Vagina (tissue), 2 donors: Measurements from ENCODE around the gene SMAP2. TPM values are rescaled to one million over a fixed set of nuclear protein-coding genes. Genes with fewer than 3 reads are reported as not detected.

ENCODE experiments used
- DNase-seq, 2 donors: peaks; one replicate each; pipeline ENCODE4 v3.0.0-alpha.2; 2017; ENCODE audit errors: extremely low spot score in 2 of 2
- H3K27ac ChIP-seq: fragments of 200-600 bp; sonication (generic); one replicate; pipeline ENCODE4 v1.5.1; 2019
- H3K27me3 ChIP-seq: fragments of 200-600 bp; sonication (generic); one replicate; pipeline ENCODE4 v1.5.1; 2019
- H3K36me3 ChIP-seq, 2 donors: fragments of 200-600 bp; sonication (generic); one replicate each; pipeline ENCODE4 v1.5.1; 2017 to 2019
- H3K4me1 ChIP-seq: fragments of 200-600 bp; sonication (generic); one replicate; pipeline ENCODE4 v1.5.1; 2019
- H3K4me3 ChIP-seq, 2 donors: fragments of 200-600 bp; sonication (generic); 1 replicate in 1 of 2; 2 replicates in 1 of 2; pipeline ENCODE4 v1.5.1; 2016 to 2019
- H3K9me3 ChIP-seq: fragments of 200-600 bp; sonication (generic); one replicate; pipeline ENCODE4 v1.5.1; 2019
- POLR2A ChIP-seq, 2 donors: fragments of 450-650 bp; IDR thresholded peaks; one replicate each; pipeline ENCODE4 v1.6.1; 2017; ENCODE audit warnings: antibody characterized with exemption in 2 of 2, mild to moderate bottlenecking in 2 of 2, moderate library complexity in 2 of 2
- POLR2AphosphoS5 ChIP-seq, 2 donors: sonication (generic); formaldehyde crosslinking; IDR thresholded peaks; one replicate each; pipeline ENCODE4 v1.9.0; 2017; ENCODE audit warnings: antibody characterized with exemption in 2 of 2, mild to moderate bottlenecking in 2 of 2, low read depth in 1 of 2; ENCODE audit not compliant: insufficient read depth in 1 of 2
- intact Hi-C: fragments of 100-400 bp; cut with DNase I; formaldehyde crosslinking; loops from one replicate; pipeline ENCODE4 v1.15.1; 2023
- total RNA-seq: library from RNA; depleted of rRNA; stranded (reverse); fragments of >200 nt; gene quantifications from one replicate; pipeline ENCODE4 v1.2.3, GENCODE V29; 2016
- TF ChIP-seq, protein P1 (sequence below), 3 experiments: fragments of 450-650 bp in 2 of 3; fragments of 200-600 bp in 1 of 3; sonication (generic) in 1 of 3; IDR thresholded peaks; one replicate each; pipeline ENCODE4 v1.5.1; 2017 to 2019; ENCODE audit warnings: antibody characterized with exemption in 3 of 3, mild to moderate bottlenecking in 2 of 3, moderate library complexity in 2 of 3

SMAP2 gene
- total RNA-seq, 1 donor from 2014 or later: 24.8 TPM

DNA sequence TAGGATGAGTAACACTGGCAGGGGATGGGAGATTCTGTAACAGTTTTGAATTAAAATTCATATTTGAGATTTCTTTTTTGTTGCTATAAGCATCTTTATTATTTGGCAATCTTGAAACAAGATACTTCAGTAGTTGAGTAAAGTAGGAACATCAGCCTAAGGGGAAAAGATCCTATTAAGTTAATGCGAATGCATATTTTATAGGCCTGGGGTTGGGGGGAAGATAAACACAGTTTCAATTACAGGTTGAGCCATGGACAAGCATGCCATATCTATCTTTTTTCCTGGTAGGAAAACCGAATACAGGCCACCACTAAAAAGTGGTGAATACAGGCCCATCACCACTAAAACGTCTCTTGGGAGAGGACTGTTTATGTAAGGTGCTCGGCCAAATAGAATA, 32.3 kb downstream of the SMAP2 start:
- intact Hi-C loops: loop anchor here (10.0 kb wide), 1 partner anchor 261 kb away; no protein-coding TSS in a partner anchor
- no peak for DNase-seq
- no peaks in the 10 kb centered on the region for H3K4me1 ChIP-seq
- H3K27me3 ChIP-seq: no peaks in the 10 kb centered on the region
- peaks cover 0 to 25% of the 10 kb centered on the region in 2 donors for H3K36me3 ChIP-seq
- H3K4me3 ChIP-seq: no peak overlapping the region
- TF ChIP-seq, protein P1, sequence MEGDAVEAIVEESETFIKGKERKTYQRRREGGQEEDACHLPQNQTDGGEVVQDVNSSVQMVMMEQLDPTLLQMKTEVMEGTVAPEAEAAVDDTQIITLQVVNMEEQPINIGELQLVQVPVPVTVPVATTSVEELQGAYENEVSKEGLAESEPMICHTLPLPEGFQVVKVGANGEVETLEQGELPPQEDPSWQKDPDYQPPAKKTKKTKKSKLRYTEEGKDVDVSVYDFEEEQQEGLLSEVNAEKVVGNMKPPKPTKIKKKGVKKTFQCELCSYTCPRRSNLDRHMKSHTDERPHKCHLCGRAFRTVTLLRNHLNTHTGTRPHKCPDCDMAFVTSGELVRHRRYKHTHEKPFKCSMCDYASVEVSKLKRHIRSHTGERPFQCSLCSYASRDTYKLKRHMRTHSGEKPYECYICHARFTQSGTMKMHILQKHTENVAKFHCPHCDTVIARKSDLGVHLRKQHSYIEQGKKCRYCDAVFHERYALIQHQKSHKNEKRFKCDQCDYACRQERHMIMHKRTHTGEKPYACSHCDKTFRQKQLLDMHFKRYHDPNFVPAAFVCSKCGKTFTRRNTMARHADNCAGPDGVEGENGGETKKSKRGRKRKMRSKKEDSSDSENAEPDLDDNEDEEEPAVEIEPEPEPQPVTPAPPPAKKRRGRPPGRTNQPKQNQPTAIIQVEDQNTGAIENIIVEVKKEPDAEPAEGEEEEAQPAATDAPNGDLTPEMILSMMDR (IDR thresholded peaks at IDR 0.05): no peak
- TF ChIP-seq POLR2AphosphoS5 (IDR thresholded peaks at IDR 0.05; ENCODE audit: insufficient read depth in 1 of 2, low read depth in 1 of 2): no peak
- no peaks in the 10 kb centered on the region for H3K9me3 ChIP-seq
- H3K27ac ChIP-seq: no peak overlapping the region

DNA sequence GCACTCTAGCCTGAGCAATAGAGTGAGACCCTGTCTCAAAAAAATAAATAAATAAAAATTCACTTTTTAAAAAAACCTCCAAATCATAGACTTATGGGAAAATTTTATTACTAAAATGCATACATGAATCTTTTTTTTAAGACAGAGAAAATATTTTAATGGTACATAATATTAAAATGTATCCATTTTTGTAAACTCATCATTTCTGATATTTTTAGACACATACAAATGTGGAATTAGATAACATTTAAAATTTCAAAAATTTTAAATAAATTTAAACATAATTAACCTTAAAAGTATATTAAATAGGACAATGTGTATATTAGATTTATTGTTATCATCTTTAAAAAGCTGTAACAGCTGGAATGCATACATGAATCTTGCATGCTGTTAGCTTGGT, 33.9 kb downstream of the SMAP2 start:
- Histone ChIP-seq H3K27me3 (no peaks in the 10 kb centered on the region), H3K36me3 (peaks cover 0 to 25% of the 10 kb centered on the region in 2 donors), H3K4me3 (no peak overlapping the region), H3K9me3 (no peaks in the 10 kb centered on the region), H3K27ac (no peak overlapping the region), H3K4me1 (no peaks in the 10 kb centered on the region)
- intact Hi-C loops: loop anchor here (10.0 kb wide), 1 partner anchor 263 kb away; no protein-coding TSS in a partner anchor
- no peak for DNase-seq
- TF ChIP-seq, protein P1 (IDR thresholded peaks at IDR 0.05): no peak

DNA sequence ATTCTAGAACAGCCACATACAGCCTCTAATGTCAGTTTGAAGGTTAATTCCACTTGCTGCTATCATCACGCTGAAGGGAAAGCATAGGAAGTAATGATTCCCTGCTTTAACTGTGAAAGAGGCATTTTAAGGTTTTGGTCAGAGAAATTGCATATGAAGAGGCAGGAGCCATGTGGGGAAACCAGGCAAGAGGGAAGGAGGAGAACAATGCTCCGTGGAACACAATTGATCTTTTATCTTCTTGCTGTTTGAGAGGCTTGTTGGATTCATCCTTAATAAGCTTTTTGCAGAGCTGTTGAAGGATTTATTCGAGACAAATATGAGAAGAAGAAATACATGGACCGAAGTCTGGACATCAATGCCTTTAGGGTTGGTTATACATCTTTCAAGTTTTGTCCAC, 35.9 kb downstream of the SMAP2 start:
- TF ChIP-seq, protein P1 (IDR thresholded peaks at IDR 0.05): no peak
- no peak for TF ChIP-seq POLR2A (IDR thresholded peaks at IDR 0.05)
- no peak for TF ChIP-seq POLR2AphosphoS5 (IDR thresholded peaks at IDR 0.05; ENCODE audit: insufficient read depth in 1 of 2, low read depth in 1 of 2)
- H3K4me3 ChIP-seq: no peak overlapping the region
- no peak overlapping the region for H3K27ac ChIP-seq
- H3K27me3 ChIP-seq: no peaks in the 10 kb centered on the region
- intact Hi-C loops: loop anchor here (10.0 kb wide), 1 partner anchor 265 kb away; no protein-coding TSS in a partner anchor
- H3K9me3 ChIP-seq: no peaks in the 10 kb centered on the region
- DNase-seq: no peak
- H3K4me1 ChIP-seq: no peaks in the 10 kb centered on the region
- H3K36me3 ChIP-seq: peaks cover 0 to 34% of the 10 kb centered on the region in 2 donors

DNA sequence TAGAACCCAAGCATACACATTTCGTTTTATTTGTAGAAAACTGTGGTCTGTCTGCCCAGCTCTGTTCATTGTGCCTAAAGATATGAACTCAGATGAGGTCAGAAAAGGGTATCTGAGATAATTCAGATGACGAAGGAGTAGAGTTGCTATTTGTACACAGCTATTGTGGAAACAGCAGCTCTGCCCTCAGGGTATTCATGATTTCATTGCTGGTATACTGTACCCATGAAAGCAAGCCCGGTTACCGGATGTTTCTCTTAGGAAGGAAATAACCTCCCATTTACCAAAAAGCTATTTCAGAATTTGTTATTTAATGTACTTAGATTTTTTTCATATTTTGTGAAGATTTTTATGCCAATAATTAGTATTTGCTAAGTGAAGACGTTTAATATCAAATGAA, 37.8 kb downstream of the SMAP2 start:
- Histone ChIP-seq H3K4me3 (no peak overlapping the region), H3K9me3 (no peaks in the 10 kb centered on the region), H3K4me1 (no peaks in the 10 kb centered on the region), H3K27ac (no peak overlapping the region), H3K36me3 (peaks cover 0 to 49% of the 10 kb centered on the region in 2 donors), H3K27me3 (no peaks in the 10 kb centered on the region)
- TF ChIP-seq POLR2AphosphoS5 (IDR thresholded peaks at IDR 0.05; ENCODE audit: insufficient read depth in 1 of 2, low read depth in 1 of 2) (no peak), POLR2A (IDR thresholded peaks at IDR 0.05) (no peak)
- TF ChIP-seq, protein P1 (IDR thresholded peaks at IDR 0.05): no peak
- no peak for DNase-seq
- intact Hi-C loops: no loop called here

DNA sequence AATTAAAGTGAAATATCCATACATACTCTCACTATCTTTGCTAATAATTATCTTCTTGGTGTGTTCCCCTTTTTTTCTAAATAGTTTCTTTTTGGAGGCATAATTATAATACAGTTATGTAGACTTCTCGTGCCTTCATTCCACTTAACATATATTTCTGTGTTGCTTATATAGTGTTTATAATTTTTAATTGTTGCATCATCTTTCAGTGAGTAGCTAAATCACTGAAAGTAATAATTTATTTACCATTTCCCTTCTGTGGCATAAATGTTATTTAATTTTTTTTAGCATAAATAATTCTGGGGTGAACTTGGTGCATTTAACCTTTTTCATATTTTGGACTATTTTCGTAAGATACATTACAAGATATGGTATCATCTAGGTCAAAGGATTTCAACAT, 38.3 kb downstream of the SMAP2 start:
- no peak for TF ChIP-seq POLR2A (IDR thresholded peaks at IDR 0.05)
- TF ChIP-seq, protein P1 (IDR thresholded peaks at IDR 0.05): no peak
- no peak for TF ChIP-seq POLR2AphosphoS5 (IDR thresholded peaks at IDR 0.05; ENCODE audit: insufficient read depth in 1 of 2, low read depth in 1 of 2)
- Histone ChIP-seq H3K36me3 (peaks cover 0 to 55% of the 10 kb centered on the region in 2 donors), H3K27me3 (no peaks in the 10 kb centered on the region), H3K9me3 (no peaks in the 10 kb centered on the region), H3K4me3 (no peak overlapping the region), H3K27ac (no peak overlapping the region), H3K4me1 (no peaks in the 10 kb centered on the region)
- intact Hi-C loops: no loop called here
- DNase-seq: no peak
